Measurements from ENCODE around the gene PDZD7. TPM values are rescaled to one million over a fixed set of nuclear protein-coding genes. Genes with fewer than 3 reads are reported as not detected.
A peak's percentile ranks its signal among the peaks of the same experiment; 100 is the strongest.

Gene PDZD7
- total and polyA plus RNA-seq, 2 of the 8 experiments (the other 6 are each of a cell fraction or from before 2014, with no cell fraction given), result 0.88 to 1.6 TPM

DNA sequence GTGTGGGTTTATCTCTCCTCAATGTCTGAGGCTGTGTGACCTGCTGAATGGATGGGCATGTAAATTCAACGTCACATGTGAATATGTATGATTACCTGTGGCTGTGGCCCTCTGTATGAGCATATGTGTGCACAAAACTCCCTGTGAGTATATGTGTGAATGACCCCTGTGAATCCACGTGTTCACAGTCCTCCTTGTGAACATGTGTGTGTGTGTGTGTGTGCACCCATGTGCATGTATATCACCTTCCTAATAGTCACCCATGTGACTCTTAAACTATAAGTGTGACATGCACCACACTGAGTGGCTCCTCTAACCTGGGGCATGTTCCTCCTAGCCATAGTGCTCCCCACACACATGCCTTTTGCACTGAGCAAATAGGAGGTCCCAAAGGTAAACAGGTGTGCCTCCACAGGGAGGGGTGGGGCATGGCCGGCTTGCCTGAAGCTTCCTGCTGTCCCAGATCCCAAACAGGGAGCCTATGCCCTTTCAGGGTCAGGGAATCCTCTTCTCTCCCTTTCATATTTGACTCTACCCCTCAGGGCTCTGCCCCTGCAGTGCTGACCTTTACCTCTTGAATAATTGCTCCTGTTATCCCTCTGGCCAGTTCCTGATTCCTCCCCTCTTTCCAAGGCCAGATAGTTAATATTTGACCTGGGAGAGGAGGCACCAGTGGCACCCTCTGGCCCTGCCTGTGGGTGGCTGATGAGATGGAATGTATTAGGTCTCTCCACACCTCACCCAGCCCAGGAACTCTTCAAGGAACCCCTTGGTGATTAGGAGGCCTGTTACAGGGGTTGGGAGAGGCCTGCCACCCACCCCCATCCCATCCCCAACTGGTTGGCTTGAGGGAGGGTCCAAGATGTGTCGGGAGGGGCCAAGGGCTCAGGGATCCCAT lies 59.8 kb downstream of the PDZD7 start:
- Histone ChIP-seq H3K4me3 (ENCODE audit: extremely low read depth in 1 of 4, insufficient read depth in 2 of 4, low read depth in 3 of 4, low read length in 4 of 4) (no peak overlapping the region), H3K27me3 (replicated peaks in 1 of 4; ENCODE audit: control insufficient read depth in 3 of 4, extremely low read depth in 1 of 4, insufficient read depth in 3 of 4, low read length in 3 of 4) (peaks cover 0 to 3% (median 1%) of the 10 kb centered on the region in 4 experiments; a peak in 1 of 7 replicates), H2BK5ac (ENCODE audit: low read depth, low read length) (no peak overlapping the region), H3K79me1 (ENCODE audit: low read depth, low read length) (no peaks in the 10 kb centered on the region), H4K8ac (ENCODE audit: extremely low read depth, insufficient read depth, low read length) (no peak overlapping the region), H3K23me2 (ENCODE audit: low read depth, low read length) (peaks cover 9% of the 10 kb centered on the region), H3K14ac (ENCODE audit: insufficient read length) (no peak overlapping the region), H2BK120ac (replicated peaks; ENCODE audit: low read depth, low read length) (no peak overlapping the region), H3K79me2 (ENCODE audit: control insufficient read depth in 1 of 2, insufficient read depth in 2 of 2, low read length in 2 of 2) (no peaks in the 10 kb centered on the region), H3K56ac (replicated peaks; ENCODE audit: insufficient read length, low read depth, low read length) (no peak overlapping the region), H2BK20ac (ENCODE audit: low read length) (no peak overlapping the region), H4K20me1 (replicated peaks in 1 of 2; ENCODE audit: control insufficient read depth in 1 of 2, insufficient read depth in 2 of 2, low read length in 2 of 2) (peaks cover 0 to 6% of the 10 kb centered on the region in 2 experiments), H4K91ac (replicated peaks; ENCODE audit: insufficient read length, low read length) (no peak overlapping the region), H3K23ac (ENCODE audit: insufficient read length) (no peak overlapping the region), H3K4me1 (replicated peaks in 1 of 4; ENCODE audit: control insufficient read depth in 3 of 4, insufficient read depth in 4 of 4, low read length in 3 of 4) (peaks cover 7 to 19% (median 10%) of the 10 kb centered on the region in 4 experiments), H2AK5ac (ENCODE audit: low read depth, low read length) (no peak overlapping the region), H3K9me3 (ENCODE audit: insufficient read depth in 2 of 2, low read depth in 1 of 2, low read length in 1 of 2) (no peaks in the 10 kb centered on the region), H2BK12ac (ENCODE audit: low read depth, low read length) (no peak overlapping the region), H3K27ac (ENCODE audit: low read depth, low read length) (no peak overlapping the region), H2BK15ac (ENCODE audit: low read length) (0 out of 2 replicates have a peak overlapping the region, but pooled peaks have one; percentile 50), H3K36me3 (ENCODE audit: control insufficient read depth in 2 of 4, insufficient read depth in 4 of 4, low read length in 3 of 4) (no peaks in the 10 kb centered on the region), H2AFZ (ENCODE audit: low read length) (no peak overlapping the region), H3K4ac (replicated peaks; ENCODE audit: insufficient read length, low read depth, low read length) (no peak overlapping the region), H4K5ac (ENCODE audit: insufficient read length, low read depth, low read length) (no peak overlapping the region), H3K4me2 (ENCODE audit: insufficient read depth in 1 of 2, low read depth in 2 of 2, low read length in 2 of 2) (peak overlapping the region; percentile 7 to 89; a peak in 2 of 4 replicates), H3K18ac (ENCODE audit: extremely low read depth, low read length) (no peak overlapping the region), H3K9ac (replicated peaks in 1 of 4; ENCODE audit: extremely low read depth in 1 of 4, low read depth in 3 of 4, low read length in 3 of 4) (no peak overlapping the region)
- no peak for DNase-seq (ENCODE audit: low read depth in 1 of 2, low spot score in 2 of 2)
- WGBS, 2 experiments (ENCODE audit: extremely low coverage in 1 of 2, insufficient coverage in 1 of 2, insufficient read length in 1 of 2, insufficient replicate concordance in 2 of 2, low coverage in 1 of 2, low lambda C conversion rate in 2 of 2, missing lambda C conversion rate in 1 of 2), result 79% methylated on average over 4 of the region's 4 CpGs; no CpG with 5 or more reads in 1 of the 2 experiments
- no peak for FAIRE-seq
- ChIA-PET POLR2A (ENCODE audit: partially characterized antibody) (interaction anchor here (0.7 to 6.0 kb wide), 4 partner anchors 16 to 24 kb away, joined by 3 to 38 read pairs (median 6); partner anchors contain the start of genes MRPL43 and TWNK), CTCF (ENCODE audit: partially characterized antibody) (interaction anchor here (1.0 to 1.9 kb wide), 4 partner anchors 15 to 45 kb away, joined by 3 to 7 read pairs (median 4); no protein-coding TSS in a partner anchor)
- TF ChIP-seq SUZ12 (IDR thresholded peaks at IDR 0.05; ENCODE audit: low read length) (no peak), HDAC6 (IDR thresholded peaks at IDR 0.05; ENCODE audit: low read depth, low read length) (no peak), ZNF274 (IDR thresholded peaks at IDR 0.05; ENCODE audit: borderline replicate concordance, extremely low read depth, low read length) (no peak), JUND (IDR thresholded peaks at IDR 0.05; ENCODE audit: low read length) (no peak), TBP (IDR thresholded peaks at IDR 0.05; ENCODE audit: low read depth, low read length) (no peak), BCL11A (IDR thresholded peaks at IDR 0.05; ENCODE audit: low read depth in 2 of 2, low read length in 2 of 2) (no peak), SAP30 (IDR thresholded peaks at IDR 0.05; ENCODE audit: insufficient read depth, insufficient replicate concordance, low read length) (no peak), POLR2A (IDR thresholded peaks at IDR 0.05; ENCODE audit: control extremely low read depth in 1 of 2, low read depth in 2 of 2, low read length in 2 of 2) (no peak), CTCF (IDR thresholded peaks at IDR 0.05; ENCODE audit: control extremely low read depth in 1 of 3, insufficient read depth in 1 of 3, low read depth in 1 of 3, low read length in 3 of 3) (no peak)

Data from H1 (cell line).